Measurements from ENCODE around the gene MYO5C.
A peak's percentile ranks its signal among the peaks of the same experiment; 100 is the strongest.
"Not testable (repeated sequence)": the region's sequence is repeated elsewhere in the genome, so short reads cannot be mapped to it uniquely, and the experiment has no call there.

Gene MYO5C

DNA sequence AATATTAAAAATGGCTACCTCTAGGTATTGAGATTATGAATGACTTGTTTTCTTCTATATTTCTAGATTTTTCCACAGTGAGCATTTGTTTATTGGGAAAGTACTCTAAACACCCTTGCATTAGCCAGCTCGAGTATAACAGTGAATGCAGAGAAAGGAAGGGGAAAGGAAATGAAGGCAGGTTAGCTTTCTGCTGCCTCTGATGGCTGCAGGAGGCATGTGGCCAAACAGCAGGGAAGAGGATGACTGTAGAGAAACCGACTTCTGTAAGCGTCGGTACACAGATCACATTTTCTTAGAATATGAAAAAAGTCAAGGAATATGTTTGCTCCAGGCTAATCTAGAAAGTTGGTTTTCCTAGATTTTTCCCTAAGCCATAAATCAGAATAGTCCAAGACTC, 124.2 kb downstream of the MYO5C start:
- DNase-seq = peak; percentile 18

GRCh38 chr15:52170199-52170598, 125.4 kb downstream of the MYO5C start:
- DNase-seq = not testable (repeated sequence)

- DNase-seq = not testable (repeated sequence)
Observed at GRCh38 chr15:52165494-52166131, 130.0 kb downstream of the MYO5C start.

DNA sequence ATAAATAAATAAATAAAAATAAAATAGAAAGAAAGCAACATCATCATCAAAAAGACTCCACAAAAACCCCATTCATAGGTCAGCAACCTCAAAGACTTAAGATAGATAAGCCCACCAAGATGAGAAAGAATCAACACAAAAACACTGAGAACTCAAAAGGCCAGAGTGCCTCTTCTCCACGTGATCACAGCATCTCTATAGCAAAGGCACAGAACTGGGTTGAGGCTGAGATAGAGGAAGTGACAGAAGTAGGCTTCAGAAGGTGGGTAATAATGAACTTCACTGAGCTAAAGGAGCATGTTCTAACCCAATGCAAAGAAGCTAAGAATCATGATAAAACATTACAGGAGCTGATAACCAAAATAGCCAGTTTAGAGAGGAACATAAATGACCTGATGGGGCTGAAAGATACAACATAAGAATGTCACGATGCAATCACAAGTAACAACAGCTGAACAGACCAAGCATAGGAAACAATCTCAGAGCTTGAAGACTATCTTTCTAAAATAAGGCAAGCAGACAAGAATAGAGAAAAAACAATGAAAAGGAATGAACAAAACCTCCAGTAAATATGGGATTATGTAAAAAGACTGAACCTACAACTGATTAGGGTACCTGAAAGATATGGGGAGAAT, 130.9 kb downstream of the MYO5C start:
- DNase-seq = peak; percentile 62

GRCh38 chr15:52163321-52164190, 132.0 kb downstream of the MYO5C start:
- no peak for DNase-seq

DNA sequence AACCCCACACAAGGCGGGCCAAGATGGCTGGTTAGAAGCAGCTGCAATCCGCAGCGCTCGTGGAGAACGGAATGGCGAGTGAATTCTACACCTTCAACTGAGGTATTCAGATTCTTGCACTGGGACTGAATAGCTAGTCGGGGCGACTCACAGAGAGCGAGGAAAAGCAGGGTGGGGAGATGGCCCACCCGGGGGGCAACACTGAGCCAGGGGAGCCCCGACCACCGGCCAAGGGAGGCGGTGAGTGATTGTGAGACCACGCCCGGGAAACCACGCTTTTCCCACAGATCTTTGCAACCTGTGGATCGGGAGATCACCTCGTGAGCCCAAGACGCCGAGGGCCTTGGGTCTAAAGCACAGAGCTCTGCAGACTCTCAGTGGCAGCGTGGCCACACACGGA, 132.7 kb downstream of the MYO5C start:
- no peak for DNase-seq

GRCh38 chr15:52162260-52162659, 133.3 kb downstream of the MYO5C start:
- no peak for DNase-seq

DNA sequence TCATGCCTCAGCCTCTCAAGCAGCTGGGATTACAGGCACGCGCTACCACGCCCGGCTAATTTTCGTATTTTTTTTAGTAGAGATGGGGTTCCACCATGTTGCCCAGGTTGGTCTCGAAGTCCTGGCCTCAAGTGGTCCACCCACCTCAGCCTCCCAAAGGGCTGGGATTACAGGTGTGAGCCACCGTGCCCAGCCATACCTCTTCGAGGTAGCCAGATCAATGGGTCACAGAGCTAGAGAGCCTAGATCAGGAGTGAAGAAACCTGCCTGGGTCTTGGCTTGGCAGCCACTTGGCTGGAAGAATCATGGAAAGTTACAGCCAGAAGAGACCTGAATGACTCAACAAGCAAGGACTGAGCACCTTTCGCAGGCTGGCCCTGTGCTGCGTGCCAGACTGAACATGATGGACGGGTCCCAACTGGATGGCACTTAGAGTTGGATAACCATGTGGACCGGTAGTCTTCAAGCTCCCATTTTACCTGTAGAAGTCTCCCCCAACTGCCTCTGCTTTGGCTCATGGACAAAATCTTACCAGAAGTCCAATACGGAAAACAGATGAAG, 134.1 kb downstream of the MYO5C start:
- DNase-seq = no peak

DNA sequence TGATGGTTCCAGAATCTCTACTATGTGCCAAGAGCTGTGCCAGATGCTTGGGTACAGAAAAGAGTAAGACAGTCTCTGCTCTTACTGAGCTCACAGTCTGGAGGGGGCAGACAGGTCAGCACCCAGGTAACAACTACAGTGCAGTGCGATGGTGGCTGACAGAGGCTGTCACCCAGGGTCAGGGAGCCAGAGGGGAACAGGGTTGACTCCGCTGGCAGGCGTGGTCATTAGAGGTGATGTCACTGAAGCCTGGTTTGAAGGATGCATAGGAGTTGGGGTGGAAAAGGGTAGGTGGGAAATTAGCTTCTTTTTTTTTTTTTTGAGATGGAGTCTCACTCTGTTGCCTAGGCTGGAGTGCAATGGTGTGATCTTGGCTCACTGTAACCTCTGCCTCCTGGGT, 136.0 kb downstream of the MYO5C start:
- no peak for DNase-seq

- DNase-seq = no peak
Observed at GRCh38 chr15:52158084-52158765, 137.4 kb downstream of the MYO5C start.

DNA sequence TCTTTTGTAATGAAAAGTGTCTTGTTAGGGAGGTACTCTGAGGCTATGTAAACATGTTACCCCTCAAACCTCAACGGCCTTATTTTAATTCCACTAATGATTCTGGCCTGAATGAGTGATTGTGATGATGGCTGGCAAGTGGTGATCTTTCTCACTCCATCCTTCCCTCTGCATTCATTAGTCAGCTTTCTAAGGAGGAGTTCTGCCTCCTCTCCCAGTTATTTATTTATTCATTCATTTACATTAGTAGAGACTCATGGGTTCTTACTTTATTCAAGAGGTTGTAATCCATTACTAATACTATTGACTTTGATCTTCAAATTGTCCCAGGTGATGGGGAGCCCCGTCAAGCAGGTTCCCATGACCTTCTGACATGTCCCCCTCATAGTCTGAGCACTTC, 139.7 kb downstream of the MYO5C start:
- no peak for DNase-seq

GRCh38 chr15:52154896-52155865, 140.4 kb downstream of the MYO5C start:
- DNase-seq = no peak

DNA sequence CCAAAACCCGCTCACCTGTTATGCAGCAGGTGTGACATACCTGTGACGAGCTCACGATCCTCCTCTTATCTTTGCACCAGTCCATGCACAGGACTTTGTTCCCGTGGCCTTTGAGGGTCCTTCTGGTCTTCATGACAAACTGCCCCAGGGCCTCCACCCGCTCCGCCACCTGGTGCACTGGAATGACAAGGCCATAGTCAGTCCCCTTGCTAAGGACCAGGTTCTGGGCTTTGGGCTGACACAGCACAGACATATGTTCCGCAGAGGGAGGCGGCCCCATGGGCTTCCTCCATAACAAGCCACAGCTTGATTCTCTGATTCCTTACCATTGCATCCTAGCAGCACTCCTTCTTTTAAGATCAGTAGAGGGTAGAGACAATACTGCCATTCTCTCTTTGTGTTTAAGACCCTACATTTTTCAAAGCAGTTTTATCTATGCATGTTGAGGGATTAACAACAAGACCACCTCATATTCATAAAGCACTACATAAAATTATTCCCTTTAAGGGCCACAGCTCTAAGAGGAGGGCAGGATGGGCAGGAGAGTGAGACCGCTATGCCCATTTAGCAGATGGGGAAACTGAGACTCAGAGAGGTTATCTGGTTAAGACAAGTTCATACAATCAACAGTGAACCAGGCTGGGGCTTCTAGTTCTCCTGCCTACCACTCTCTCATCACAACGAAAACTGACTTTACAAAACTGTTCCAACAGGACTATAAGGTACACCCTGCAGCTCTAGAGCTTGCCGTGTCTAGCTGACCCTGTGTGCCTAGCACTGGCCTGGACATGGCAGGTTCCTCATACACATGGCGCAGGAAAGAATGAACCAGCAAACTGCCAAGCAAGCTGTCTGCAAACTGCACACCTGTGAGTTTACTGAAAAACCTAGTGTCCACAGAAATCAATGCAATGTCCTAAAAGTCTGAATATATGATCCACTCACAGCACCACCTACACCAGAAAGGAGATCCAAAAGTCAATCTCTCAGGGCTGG, 141.4 kb downstream of the MYO5C start:
- DNase-seq = no peak

GRCh38 chr15:52151353-52151752, 144.3 kb downstream of the MYO5C start:
- no peak for DNase-seq

DNA sequence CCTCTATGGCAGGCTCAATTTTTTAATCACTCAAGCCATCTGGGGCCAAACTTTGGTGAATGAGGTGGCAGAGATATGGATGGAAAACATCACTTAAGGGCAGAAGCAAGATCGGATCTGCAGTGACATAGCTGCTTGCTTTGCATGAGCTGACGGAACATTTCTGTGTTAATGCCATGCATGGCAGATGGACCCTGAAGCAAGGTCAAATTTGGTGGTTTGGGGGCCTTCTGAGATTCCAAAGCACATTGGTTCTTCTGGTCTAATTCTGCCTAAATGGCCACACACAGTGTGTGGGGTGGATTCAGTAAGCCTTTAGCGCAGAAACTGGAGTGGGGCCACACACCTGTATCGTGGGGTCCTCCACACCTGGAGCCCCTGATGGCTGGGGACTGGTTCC, 144.7 kb downstream of the MYO5C start:
- DNase-seq = no peak

DNA sequence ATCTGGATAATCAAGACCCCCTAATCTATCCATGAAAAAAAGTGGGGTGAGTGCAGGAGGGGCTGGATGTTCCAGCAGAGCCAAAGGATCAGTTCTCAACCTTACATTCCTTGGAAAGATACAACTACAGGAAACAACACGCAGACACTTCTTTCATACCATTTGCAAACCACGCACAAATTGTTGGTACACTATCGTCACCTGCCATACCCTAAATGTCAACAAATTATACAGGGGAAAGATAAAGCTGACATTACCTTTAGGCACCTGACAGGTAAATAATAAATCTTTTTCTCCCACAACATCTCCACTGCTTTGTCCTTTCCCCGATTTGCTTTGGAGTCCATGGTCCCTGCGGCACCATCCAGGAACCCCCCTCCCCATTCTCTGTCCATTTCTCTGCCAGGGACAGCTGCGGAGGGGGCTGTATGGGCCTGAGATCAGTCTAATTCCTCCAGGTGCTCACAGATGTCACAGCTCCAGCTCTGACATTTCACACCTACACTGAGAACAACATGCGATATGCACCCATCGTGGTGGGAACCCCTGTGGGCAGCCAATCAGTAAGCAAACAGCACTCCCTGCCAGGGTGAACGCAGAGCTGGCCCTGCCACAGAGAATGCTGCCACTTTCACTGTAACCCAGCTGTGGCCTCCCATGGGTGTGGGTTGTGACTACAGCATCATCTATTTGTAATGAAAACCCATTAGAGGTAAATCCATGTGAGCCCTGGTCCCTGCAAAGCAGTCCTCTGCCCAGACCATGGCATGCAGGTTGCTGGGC, 145.4 kb downstream of the MYO5C start:
- DNase-seq = no peak

DNA sequence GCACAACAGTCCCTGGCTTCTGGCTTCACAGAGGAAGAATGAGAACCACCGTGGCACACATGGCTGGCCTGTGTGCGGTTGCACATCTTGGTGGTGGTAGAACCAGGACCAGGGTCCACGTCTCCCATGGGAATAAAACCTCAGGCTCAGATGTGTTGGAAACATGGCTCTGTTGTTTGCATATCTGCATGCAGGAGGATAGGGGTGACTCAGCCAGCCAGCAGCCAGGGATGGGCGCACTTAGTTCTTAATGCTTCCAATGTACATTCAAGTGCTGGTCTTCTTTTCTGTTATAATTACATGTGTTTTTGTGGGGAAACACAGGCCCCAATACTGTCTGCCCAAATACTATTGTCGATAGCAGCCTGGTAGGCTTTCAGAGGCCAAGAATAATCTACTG, 147.2 kb downstream of the MYO5C start:
- DNase-seq = no peak

DNA sequence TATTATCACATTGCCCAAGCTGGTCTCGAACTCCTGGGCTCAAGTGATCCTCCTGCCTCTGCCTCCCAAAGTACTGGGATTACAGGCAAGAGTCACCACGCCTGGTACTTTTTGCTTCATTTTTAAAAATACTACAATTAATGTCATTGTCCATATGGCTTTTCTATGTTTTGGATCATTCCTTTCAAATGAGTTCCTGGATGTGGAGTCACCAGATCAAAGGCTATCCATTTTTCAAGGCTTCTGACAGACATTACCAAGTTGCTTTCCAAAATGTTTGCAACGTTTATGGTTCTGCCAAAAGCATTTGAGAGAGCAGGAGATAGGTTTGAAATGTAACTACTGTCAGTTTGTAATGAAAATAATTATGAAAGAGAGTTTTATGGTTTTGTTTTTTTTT, 148.8 kb downstream of the MYO5C start:
- peak; percentile 34 for DNase-seq

GRCh38 chr15:52146261-52146660, 149.3 kb downstream of the MYO5C start:
- no peak for DNase-seq

All from fibroblast of upper back skin (primary cell).